22Rv1 (cell line): ENCODE results near the gene AKAP9.

Source experiments
- CTCF ChIP-seq: fragments of 450-650 bp; IDR thresholded peaks from 2 replicates; pipeline ENCODE4 v1.5.1; 2017; ENCODE audit warnings: mild to moderate bottlenecking
- ZFX ChIP-seq: fragments of 450-650 bp; IDR thresholded peaks from 2 replicates; pipeline ENCODE4 v1.6.1; 2017; ENCODE audit warnings: antibody characterized with exemption, borderline replicate concordance

GRCh38 chr7:92035576-92035975 lies 94.9 kb downstream of the AKAP9 start:
- TF ChIP-seq CTCF (no peak), ZFX (no peak)
